Prostate gland (tissue), 2 donors: Measurements from ENCODE around the gene YBX2. TPM values are rescaled to one million over a fixed set of nuclear protein-coding genes. Genes with fewer than 3 reads are reported as not detected.

Experiments used
- DNase-seq: peaks from one replicate; pipeline ENCODE4 v3.0.0-alpha.2; 2019; ENCODE audit warnings: low spot score
- H3K27ac ChIP-seq, 2 donors: fragments of 200-600 bp; sonication (generic); 2 replicates each; pipeline ENCODE4 v1.5.1; 2017 to 2019
- H3K27me3 ChIP-seq: fragments of 200-600 bp; sonication (generic); replicated peaks from 2 replicates; pipeline ENCODE4 v1.5.1; 2019; ENCODE audit not compliant: insufficient read depth
- H3K36me3 ChIP-seq, 2 donors: fragments of 200-600 bp; sonication (generic); 1 replicate in 1 of 2; 2 replicates in 1 of 2; pipeline versions ENCODE4 v1.5.1 to v1.8.1; 2017 to 2019
- H3K4me1 ChIP-seq: fragments of 200-600 bp; sonication (generic); replicated peaks from 2 replicates; pipeline ENCODE4 v1.5.1; 2019
- H3K4me3 ChIP-seq, 2 donors: fragments of 200-600 bp; sonication (generic); 2 replicates each; pipeline ENCODE4 v1.5.1; 2017 to 2019
- H3K9me3 ChIP-seq: fragments of 200-600 bp; sonication (generic); 2 replicates; pipeline ENCODE4 v1.5.1; 2017
- POLR2A ChIP-seq: fragments of 450-650 bp; IDR thresholded peaks from one replicate; pipeline ENCODE4 v1.6.1; 2016; ENCODE audit warnings: antibody characterized with exemption, mild to moderate bottlenecking
- POLR2AphosphoS5 ChIP-seq: sonication (generic); formaldehyde crosslinking; IDR thresholded peaks from one replicate; pipeline ENCODE4 v1.6.1; 2017; ENCODE audit warnings: antibody characterized with exemption
- WGBS: methylation state at CpG from one replicate; pipeline ENCODE4 v1.1.5; 2018; 5-methylcytosine and 5-hydroxymethylcytosine counted together
- intact Hi-C: fragments of 100-400 bp; cut with DNase I; formaldehyde crosslinking; loops from one replicate; pipeline ENCODE4 v1.14.2; 2022
- total RNA-seq, 2 donors: library from RNA; depleted of rRNA; stranded (reverse); fragments of >200 nt; gene quantifications; one replicate each; pipeline ENCODE4 v1.1.0, GENCODE V29; 2016
- TF ChIP-seq, protein P1 (sequence below), 4 experiments: fragments of 200-600 bp in 2 of 4; fragments of 450-650 bp in 2 of 4; sonication (generic) in 2 of 4; IDR thresholded peaks; 1 replicate in 3 of 4; 2 replicates in 1 of 4; pipeline ENCODE4 v1.5.1; 2016 to 2019; ENCODE audit warnings: antibody characterized with exemption in 4 of 4, mild to moderate bottlenecking in 2 of 4, moderate library complexity in 2 of 4

The YBX2 gene
- total RNA-seq, 2 donors from 2014 or later, result 0.64 to 49.1 TPM

DNA sequence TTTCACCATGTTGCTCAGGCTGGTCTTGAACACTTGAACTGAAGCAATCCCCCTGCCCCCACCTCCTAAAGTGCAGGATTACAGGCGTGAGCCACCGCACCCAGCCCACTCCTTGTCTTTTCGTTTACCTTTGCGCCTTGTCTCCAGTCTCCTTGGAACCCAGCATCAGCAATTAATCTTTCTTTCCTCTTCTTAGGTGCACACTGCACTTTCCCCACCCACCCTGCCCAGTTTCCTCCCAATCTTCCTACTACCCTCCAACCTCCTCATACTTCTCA, 30.7 kb downstream of the YBX2 start:
- no peak for DNase-seq
- Histone ChIP-seq H3K27me3 (no peaks in the 10 kb centered on the region), H3K36me3 (no peaks in the 10 kb centered on the region), H3K9me3 (no peaks in the 10 kb centered on the region), H3K4me1 (peaks cover 24% of the 10 kb centered on the region), H3K4me3 (no peak overlapping the region), H3K27ac (peak overlapping the region in 1 of 2 donors; percentile 91)
- no peak for TF ChIP-seq POLR2AphosphoS5
- TF ChIP-seq POLR2A, result no peak
- TF ChIP-seq, protein P1, sequence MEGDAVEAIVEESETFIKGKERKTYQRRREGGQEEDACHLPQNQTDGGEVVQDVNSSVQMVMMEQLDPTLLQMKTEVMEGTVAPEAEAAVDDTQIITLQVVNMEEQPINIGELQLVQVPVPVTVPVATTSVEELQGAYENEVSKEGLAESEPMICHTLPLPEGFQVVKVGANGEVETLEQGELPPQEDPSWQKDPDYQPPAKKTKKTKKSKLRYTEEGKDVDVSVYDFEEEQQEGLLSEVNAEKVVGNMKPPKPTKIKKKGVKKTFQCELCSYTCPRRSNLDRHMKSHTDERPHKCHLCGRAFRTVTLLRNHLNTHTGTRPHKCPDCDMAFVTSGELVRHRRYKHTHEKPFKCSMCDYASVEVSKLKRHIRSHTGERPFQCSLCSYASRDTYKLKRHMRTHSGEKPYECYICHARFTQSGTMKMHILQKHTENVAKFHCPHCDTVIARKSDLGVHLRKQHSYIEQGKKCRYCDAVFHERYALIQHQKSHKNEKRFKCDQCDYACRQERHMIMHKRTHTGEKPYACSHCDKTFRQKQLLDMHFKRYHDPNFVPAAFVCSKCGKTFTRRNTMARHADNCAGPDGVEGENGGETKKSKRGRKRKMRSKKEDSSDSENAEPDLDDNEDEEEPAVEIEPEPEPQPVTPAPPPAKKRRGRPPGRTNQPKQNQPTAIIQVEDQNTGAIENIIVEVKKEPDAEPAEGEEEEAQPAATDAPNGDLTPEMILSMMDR (IDR thresholded peaks at IDR 0.05), result no peak
- 38% methylated on average over 4 of the region's 4 CpGs for WGBS
- intact Hi-C loops, result no loop called here

DNA sequence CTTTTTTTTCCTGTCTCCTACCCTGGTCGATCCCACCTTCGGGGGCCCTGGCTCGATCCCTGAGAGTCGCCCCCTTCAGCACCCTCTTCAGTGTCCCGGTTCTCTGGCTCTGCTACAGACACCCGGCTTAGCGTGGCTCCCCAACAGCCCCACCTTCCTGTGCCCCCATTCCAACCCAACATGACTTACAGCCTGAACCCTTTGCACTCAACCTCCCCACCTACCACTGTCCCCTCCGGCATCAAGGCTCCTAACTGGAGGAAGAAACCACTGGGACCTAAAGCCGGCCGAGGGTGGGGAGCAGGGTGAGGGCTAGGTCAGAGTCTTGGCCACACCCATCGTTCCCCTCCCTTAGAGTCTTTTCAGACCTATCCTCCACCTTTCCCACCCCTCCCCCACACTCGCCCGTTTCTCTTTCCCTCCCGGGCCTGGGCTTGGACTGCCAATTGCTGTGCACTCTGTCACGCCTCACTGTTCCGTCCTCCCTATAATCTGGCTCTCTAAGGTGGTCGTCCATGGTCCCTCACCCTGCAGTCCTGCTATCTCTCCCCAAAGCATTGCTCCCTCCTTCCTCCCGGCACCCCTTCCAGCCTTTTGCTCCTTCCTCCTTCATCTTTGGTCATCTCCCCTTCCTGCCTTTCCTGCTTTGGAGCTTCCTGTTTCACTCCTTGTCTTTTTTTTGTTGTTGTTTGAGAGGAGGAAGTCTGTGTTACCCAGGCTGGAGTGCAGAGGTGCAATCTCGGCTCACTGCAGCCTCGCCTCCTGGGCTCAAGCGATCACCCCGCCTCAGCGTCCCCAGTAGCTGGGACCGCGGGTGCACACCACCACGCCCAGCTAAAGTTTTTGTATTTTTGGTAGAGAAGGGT, 31.3 kb downstream of the YBX2 start:
- H3K9me3 ChIP-seq, result no peaks in the 10 kb centered on the region
- peak overlapping the region; percentile 84 to 91 for H3K27ac ChIP-seq
- intact Hi-C loops, result no loop called here
- H3K4me3 ChIP-seq, result peak overlapping the region; percentile 15 to 37
- no peak for DNase-seq
- H3K27me3 ChIP-seq, result no peaks in the 10 kb centered on the region
- WGBS, result 14% methylated on average over 26 of the region's 26 CpGs
- peaks cover 24% of the 10 kb centered on the region for H3K4me1 ChIP-seq
- no peaks in the 10 kb centered on the region for H3K36me3 ChIP-seq
- TF ChIP-seq, protein P1 (IDR thresholded peaks at IDR 0.05), result no peak
- TF ChIP-seq POLR2AphosphoS5 (no peak), POLR2A (no peak)

DNA sequence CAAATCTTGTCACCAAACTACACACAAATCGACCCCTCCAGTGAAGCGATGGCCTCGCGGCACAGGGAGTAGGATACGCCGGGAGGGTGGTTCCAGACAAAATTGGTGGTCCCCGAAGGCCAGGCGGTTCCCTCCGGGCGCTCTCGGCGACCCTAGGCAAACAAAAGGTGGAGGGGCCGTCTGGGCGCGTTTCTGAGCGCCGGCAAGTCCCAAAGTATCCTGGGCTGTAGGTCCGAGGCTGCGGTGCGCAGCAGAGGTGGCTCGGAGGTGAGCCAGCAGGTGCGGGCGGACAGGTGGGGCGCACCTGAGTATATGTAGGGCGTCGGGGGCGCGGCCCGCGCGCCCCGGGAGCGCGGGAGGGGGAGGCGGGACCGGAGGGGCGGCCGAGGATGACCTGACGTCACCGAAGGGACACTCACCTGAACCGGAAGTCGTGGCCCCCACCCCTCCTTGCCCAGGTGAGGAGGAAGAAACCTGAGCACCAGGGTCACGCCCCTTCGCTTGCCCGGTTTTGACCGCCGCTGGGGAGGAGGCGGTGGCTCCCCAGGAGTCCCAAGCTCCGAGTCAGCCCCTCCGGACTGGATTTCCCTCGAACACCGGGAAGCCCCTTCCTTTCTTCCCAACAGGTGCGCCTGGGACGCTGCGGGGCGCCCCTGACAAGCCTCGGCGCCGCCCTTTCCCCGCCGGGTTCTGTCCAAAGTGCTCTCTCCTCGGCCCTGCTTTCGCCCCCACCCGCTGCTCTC, 32.1 kb downstream of the YBX2 start, which contains the start of gene CLDN7:
Gene CLDN7 (minus strand): TSS at position 287 of the 743 bp plus-strand sequence. CDS start 435 bp downstream, outside the sequence.
- no peaks in the 10 kb centered on the region for H3K36me3 ChIP-seq
- H3K27me3 ChIP-seq, result no peaks in the 10 kb centered on the region
- TF ChIP-seq, protein P1 (IDR thresholded peaks at IDR 0.05), result no peak
- peak; percentile 42 for TF ChIP-seq POLR2AphosphoS5
- peak; percentile 74 for TF ChIP-seq POLR2A
- peak; percentile 71 for DNase-seq
- H3K4me3 ChIP-seq, result peak within 1 kb of the TSS; percentile 34 to 37
- intact Hi-C loops, result no loop called here
- 5% methylated on average over 60 of the region's 64 CpGs for WGBS
- H3K9me3 ChIP-seq, result no peaks in the 10 kb centered on the region
- H3K27ac ChIP-seq, result peak within 1 kb of the TSS; percentile 84 to 91
- peaks cover 24% of the 10 kb centered on the region for H3K4me1 ChIP-seq

DNA sequence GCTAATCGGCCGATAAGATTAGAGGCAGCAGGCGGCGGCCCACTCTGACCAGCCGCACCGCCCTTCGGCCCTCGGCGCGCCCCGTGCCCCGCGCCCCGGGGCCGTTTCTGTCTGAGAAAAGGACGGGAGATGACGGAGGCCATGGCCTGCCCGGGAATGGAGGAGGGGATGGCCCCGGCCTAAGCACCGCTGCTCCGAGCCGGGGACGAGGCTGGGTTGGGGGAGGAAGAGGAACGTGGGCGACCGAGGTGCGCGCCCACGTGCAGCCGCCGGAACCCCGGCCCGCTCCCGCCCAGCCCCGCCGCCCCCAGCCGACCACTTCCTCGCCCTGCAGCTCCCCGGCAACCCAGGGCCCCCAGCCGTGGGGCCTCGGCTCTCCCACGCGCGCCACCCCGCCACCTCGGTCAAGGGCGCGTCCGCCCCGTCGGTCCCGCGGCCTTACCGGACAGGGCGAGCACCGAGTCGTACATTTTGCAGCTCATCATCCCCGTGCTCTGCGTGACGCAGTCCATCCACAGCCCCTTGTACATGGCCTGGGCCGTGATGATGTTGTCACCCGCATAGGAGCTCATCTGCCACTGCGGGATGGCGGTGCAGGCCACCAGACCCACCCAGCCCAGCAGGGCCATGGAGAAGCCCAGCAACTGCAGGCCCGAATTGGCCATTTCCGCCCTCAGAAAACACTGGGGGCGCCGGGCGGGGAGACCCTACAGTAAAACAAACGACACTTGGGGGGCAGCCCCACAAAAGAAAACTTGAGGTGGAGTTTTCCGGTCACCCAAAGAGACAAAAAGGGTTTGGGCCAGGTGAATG, 32.9 kb downstream of the YBX2 start:
- Histone ChIP-seq H3K4me1 (peaks cover 24% of the 10 kb centered on the region), H3K36me3 (no peaks in the 10 kb centered on the region), H3K4me3 (peak overlapping the region; percentile 34 to 37), H3K27ac (peak overlapping the region; percentile 84 to 91), H3K27me3 (no peaks in the 10 kb centered on the region), H3K9me3 (no peaks in the 10 kb centered on the region)
- intact Hi-C loops, result no loop called here
- DNase-seq, result no peak
- TF ChIP-seq POLR2A, result no peak
- 14% methylated on average over 59 of the region's 71 CpGs for WGBS
